Tibial artery (tissue), 4 donors: Measurements from ENCODE around the gene NOX5.

ENCODE experiments used
- DNase-seq, 2 donors: peaks; one replicate each; pipeline ENCODE4 v3.0.0-alpha.2; 2019
- H3K27ac ChIP-seq, 2 donors: fragments of 200-600 bp; sonication (generic) in 1 of 2; 1 replicate in 1 of 2; 2 replicates in 1 of 2; pipeline ENCODE4 v1.5.1; 2018 to 2019; ENCODE audit warnings: mild to moderate bottlenecking in 1 of 2
- H3K27me3 ChIP-seq, 2 donors: fragments of 200-600 bp; sonication (generic) in 1 of 2; one replicate each; pipeline versions ENCODE4 v1.5.1 to v1.6.0; 2016 to 2019
- H3K36me3 ChIP-seq, 3 donors: fragments of 200-600 bp; sonication (generic) in 2 of 3; one replicate each; pipeline ENCODE4 v1.5.1; 2016 to 2019; ENCODE audit warnings: mild to moderate bottlenecking in 2 of 3
- H3K4me1 ChIP-seq, 4 donors: fragments of 200-600 bp; sonication (generic) in 2 of 4; 1 replicate in 3 of 4; 2 replicates in 1 of 4; pipeline ENCODE4 v1.5.1; 2016 to 2019
- H3K4me3 ChIP-seq, 2 donors: fragments of 200-600 bp; sonication (generic) in 1 of 2; 1 replicate in 1 of 2; 2 replicates in 1 of 2; pipeline ENCODE4 v1.5.1; 2018 to 2019; ENCODE audit warnings: mild to moderate bottlenecking in 2 of 2
- H3K9me3 ChIP-seq, 3 donors: fragments of 200-600 bp; sonication (generic) in 1 of 3; one replicate each; pipeline ENCODE4 v1.5.1; 2016 to 2019
- CTCF ChIP-seq, 2 experiments: fragments of 200-600 bp in 1 of 2; fragments of 450-650 bp in 1 of 2; IDR thresholded peaks; one replicate each; pipeline ENCODE4 v1.5.1; 2017 to 2019; ENCODE audit warnings: antibody characterized with exemption in 2 of 2, mild to moderate bottlenecking in 1 of 2, moderate library complexity in 1 of 2
- intact Hi-C: fragments of 100-400 bp; cut with DNase I; formaldehyde crosslinking; loops from one replicate; pipeline ENCODE4 v1.15.0; 2023; ENCODE audit warnings: low total_unique reads

The NOX5 gene

GRCh38 chr15:69017978-69018377 is 3.5 kb downstream of the NOX5 start:
- Histone ChIP-seq H3K9me3 (no peaks in the 10 kb centered on the region), H3K36me3 (no peaks in the 10 kb centered on the region), H3K4me3 (no peak overlapping the region), H3K4me1 (no peaks in the 10 kb centered on the region), H3K27ac (no peak overlapping the region), H3K27me3 (peaks cover 0 to 3% of the 10 kb centered on the region in 2 donors)
- TF ChIP-seq CTCF (IDR thresholded peaks at IDR 0.05) = no peak
- intact Hi-C loops = no loop called here
- DNase-seq = no peak

- Histone ChIP-seq H3K4me3 (no peak overlapping the region), H3K4me1 (no peaks in the 10 kb centered on the region), H3K27me3 (peaks cover 0 to 3% of the 10 kb centered on the region in 2 donors), H3K36me3 (no peaks in the 10 kb centered on the region), H3K9me3 (no peaks in the 10 kb centered on the region), H3K27ac (no peak overlapping the region)
- DNase-seq = no peak
- intact Hi-C loops = no loop called here
- no peak for TF ChIP-seq CTCF (IDR thresholded peaks at IDR 0.05)
These were observed 4.5 kb downstream of the NOX5 start for GRCh38 chr15:69018951-69019350.

GRCh38 chr15:69021895-69022294 is 7.4 kb downstream of the NOX5 start:
- intact Hi-C loops = no loop called here
- TF ChIP-seq CTCF (IDR thresholded peaks at IDR 0.05) = no peak
- Histone ChIP-seq H3K27me3 (peaks cover 0 to 3% of the 10 kb centered on the region in 2 donors), H3K4me3 (no peak overlapping the region), H3K9me3 (no peaks in the 10 kb centered on the region), H3K27ac (no peak overlapping the region), H3K4me1 (no peaks in the 10 kb centered on the region), H3K36me3 (no peaks in the 10 kb centered on the region)
- no peak for DNase-seq

GRCh38 chr15:69025320-69025719 is 10.8 kb downstream of the NOX5 start:
- H3K27me3 ChIP-seq = peaks cover 0 to 3% of the 10 kb centered on the region in 2 donors
- no peaks in the 10 kb centered on the region for H3K4me1 ChIP-seq
- DNase-seq = no peak
- H3K27ac ChIP-seq = no peak overlapping the region
- no peaks in the 10 kb centered on the region for H3K36me3 ChIP-seq
- no peak for TF ChIP-seq CTCF (IDR thresholded peaks at IDR 0.05)
- H3K4me3 ChIP-seq = no peak overlapping the region
- intact Hi-C loops = no loop called here
- no peaks in the 10 kb centered on the region for H3K9me3 ChIP-seq

GRCh38 chr15:69026355-69026754 is 11.9 kb downstream of the NOX5 start:
- peaks cover 0 to 2% (median under 1%) of the 10 kb centered on the region in 4 donors for H3K4me1 ChIP-seq
- no peak for TF ChIP-seq CTCF (IDR thresholded peaks at IDR 0.05)
- intact Hi-C loops = no loop called here
- H3K36me3 ChIP-seq = no peaks in the 10 kb centered on the region
- no peak overlapping the region for H3K27ac ChIP-seq
- no peak for DNase-seq
- peaks cover 0 to 13% of the 10 kb centered on the region in 2 donors for H3K27me3 ChIP-seq
- no peak overlapping the region for H3K4me3 ChIP-seq
- no peaks in the 10 kb centered on the region for H3K9me3 ChIP-seq

- peaks cover 0 to 7% (median 6%) of the 10 kb centered on the region in 4 donors for H3K4me1 ChIP-seq
- peaks cover 0 to 26% of the 10 kb centered on the region in 2 donors for H3K27me3 ChIP-seq
- H3K27ac ChIP-seq = no peak overlapping the region
- no peak overlapping the region for H3K4me3 ChIP-seq
- intact Hi-C loops = no loop called here
- DNase-seq = no peak
- TF ChIP-seq CTCF (IDR thresholded peaks at IDR 0.05) = no peak
- H3K9me3 ChIP-seq = no peaks in the 10 kb centered on the region
- H3K36me3 ChIP-seq = no peaks in the 10 kb centered on the region
These were observed 13.6 kb downstream of the NOX5 start for GRCh38 chr15:69027976-69028518.
